ENCODE results near the gene SLC35G3. TPM values are rescaled to one million over a fixed set of nuclear protein-coding genes. Genes with fewer than 3 reads are reported as not detected.

Gene SLC35G3
- total and polyA plus RNA-seq, 2 experiments from 2014 or later: not detected

GRCh38 chr17:35175638-35176415, 18.4 kb downstream of the SLC35G3 start:
- Histone ChIP-seq H3K4me2 (no peak overlapping the region), H4K20me1 (replicated peaks; ENCODE audit: insufficient read depth) (no peaks in the 10 kb centered on the region), H3K9me2 (ENCODE audit: insufficient read depth) (no peaks in the 10 kb centered on the region), H3K4me3 (no peak overlapping the region), H3K36me3 (ENCODE audit: insufficient read depth) (no peaks in the 10 kb centered on the region), H3K79me2 (replicated peaks; ENCODE audit: insufficient read depth) (no peaks in the 10 kb centered on the region), H3F3A (replicated peaks; ENCODE audit: low read depth) (no peaks in the 10 kb centered on the region), H3K27ac (ENCODE audit: low read depth) (no peak overlapping the region), H2AFZ (no peak overlapping the region), H3K27me3 (ENCODE audit: insufficient read depth) (no peaks in the 10 kb centered on the region), H3K4me1 (ENCODE audit: insufficient read depth) (no peaks in the 10 kb centered on the region)
- H3K4me3 Mint-ChIP-seq: no peak overlapping the region
- H3K27ac Mint-ChIP-seq: no peak overlapping the region
- H3K36me3 Mint-ChIP-seq (ENCODE audit: low read depth): no peaks in the 10 kb centered on the region
- TF ChIP-seq STAT1 (IDR thresholded peaks at IDR 0.05; ENCODE audit: unreplicated experiment) (no peak), ETS1 (IDR thresholded peaks at IDR 0.05) (no peak), REST (IDR thresholded peaks at IDR 0.05; ENCODE audit: unreplicated experiment) (no peak), POLR2AphosphoS5 (IDR thresholded peaks at IDR 0.05; ENCODE audit: low read depth) (no peak)
- peaks cover 13% of the 10 kb centered on the region for H3K9me3 Mint-ChIP-seq
- H3K27me3 Mint-ChIP-seq (ENCODE audit: insufficient read depth, low read depth, poor library complexity): peaks cover 9% of the 10 kb centered on the region
- no peak for ATAC-seq
- no peak for DNase-seq (ENCODE audit: low spot score)
- no peaks in the 10 kb centered on the region for H3K4me1 Mint-ChIP-seq

- H3K9me3 Mint-ChIP-seq: peaks cover 9% of the 10 kb centered on the region
- DNase-seq (ENCODE audit: low spot score): no peak
- H3K79me2 ChIP-seq (replicated peaks; ENCODE audit: insufficient read depth): no peaks in the 10 kb centered on the region
- TF ChIP-seq ZNF114 (CRISPR knock-in tag; IDR thresholded peaks at IDR 0.05): no peak
- TF ChIP-seq REST (IDR thresholded peaks at IDR 0.05; ENCODE audit: unreplicated experiment): no peak
- no peak for TF ChIP-seq ETS1 (IDR thresholded peaks at IDR 0.05)
Observed at GRCh38 chr17:35174835-35175334, 19.3 kb downstream of the SLC35G3 start.

More at GRCh38 chr17:35174835-35175334, 19.3 kb downstream of the SLC35G3 start:
- Histone ChIP-seq H3K4me1 (ENCODE audit: insufficient read depth) (no peaks in the 10 kb centered on the region), H3K4me3 (no peak overlapping the region), H3K27ac (ENCODE audit: low read depth) (no peak overlapping the region), H3F3A (replicated peaks; ENCODE audit: low read depth) (no peaks in the 10 kb centered on the region), H3K27me3 (ENCODE audit: insufficient read depth) (no peaks in the 10 kb centered on the region), H3K9me2 (ENCODE audit: insufficient read depth) (no peaks in the 10 kb centered on the region), H3K36me3 (ENCODE audit: insufficient read depth) (no peaks in the 10 kb centered on the region), H2AFZ (no peak overlapping the region), H4K20me1 (replicated peaks; ENCODE audit: insufficient read depth) (no peaks in the 10 kb centered on the region), H3K4me2 (no peak overlapping the region)
- Mint-ChIP-seq H3K4me3 (no peak overlapping the region), H3K27ac (no peak overlapping the region), H3K36me3 (ENCODE audit: low read depth) (no peaks in the 10 kb centered on the region), H3K4me1 (no peaks in the 10 kb centered on the region), H3K27me3 (ENCODE audit: insufficient read depth, low read depth, poor library complexity) (peaks cover 11% of the 10 kb centered on the region)
- no peak for ATAC-seq
